NCI-H1930 (cell line): ENCODE results near the gene MMP23B.

Experiments
- DNase-seq, 2 experiments: peaks; one replicate each; lab custom pipeline; 2025; lab: John Stamatoyannopoulos, UW

The MMP23B gene

GRCh38 chr1:1620433-1621139 lies 11.4 kb upstream of the MMP23B start:
- no peak for DNase-seq

DNA sequence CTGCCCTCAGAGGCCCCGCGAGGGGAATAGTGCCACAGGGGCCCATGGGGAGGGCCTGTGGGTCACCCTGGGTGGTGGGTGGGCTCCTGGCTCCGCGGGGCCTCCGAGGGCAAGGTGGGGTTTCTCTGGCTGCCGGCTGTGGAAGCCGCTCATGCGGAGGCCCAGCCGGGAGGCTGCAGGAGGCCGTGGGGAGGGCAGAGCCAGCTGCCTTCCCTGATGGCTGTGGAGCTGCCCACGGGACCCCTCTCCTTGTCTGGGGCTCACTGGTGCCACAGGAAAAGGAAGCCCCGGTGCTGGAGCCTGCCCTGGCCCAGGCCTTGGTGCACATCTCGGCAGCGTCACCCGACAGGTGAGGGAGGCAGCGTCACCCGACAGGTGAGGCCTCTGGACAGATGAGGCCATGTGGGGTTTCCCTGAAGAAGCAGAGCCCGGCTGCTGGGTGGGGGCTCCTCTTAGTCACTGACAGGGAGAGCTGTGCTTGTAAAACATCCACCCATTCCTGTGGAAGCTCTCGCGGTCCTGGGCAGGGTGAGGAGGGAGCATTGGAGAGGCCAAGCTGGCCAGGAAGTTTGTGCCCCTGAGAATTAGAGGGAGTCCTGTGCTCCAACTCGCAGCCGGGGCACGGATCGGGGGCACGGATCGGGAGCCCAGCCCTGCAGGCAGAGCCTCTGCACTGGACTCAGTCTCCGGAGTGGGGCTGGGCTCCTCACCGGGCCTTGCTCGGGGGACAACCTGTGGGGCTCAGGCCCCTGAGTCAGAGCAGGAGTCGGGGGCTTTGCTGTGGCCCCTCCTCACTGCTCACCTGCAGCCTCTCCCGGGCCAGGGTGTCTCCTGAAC lies 10.6 kb upstream of the MMP23B start:
- DNase-seq = no peak

DNA sequence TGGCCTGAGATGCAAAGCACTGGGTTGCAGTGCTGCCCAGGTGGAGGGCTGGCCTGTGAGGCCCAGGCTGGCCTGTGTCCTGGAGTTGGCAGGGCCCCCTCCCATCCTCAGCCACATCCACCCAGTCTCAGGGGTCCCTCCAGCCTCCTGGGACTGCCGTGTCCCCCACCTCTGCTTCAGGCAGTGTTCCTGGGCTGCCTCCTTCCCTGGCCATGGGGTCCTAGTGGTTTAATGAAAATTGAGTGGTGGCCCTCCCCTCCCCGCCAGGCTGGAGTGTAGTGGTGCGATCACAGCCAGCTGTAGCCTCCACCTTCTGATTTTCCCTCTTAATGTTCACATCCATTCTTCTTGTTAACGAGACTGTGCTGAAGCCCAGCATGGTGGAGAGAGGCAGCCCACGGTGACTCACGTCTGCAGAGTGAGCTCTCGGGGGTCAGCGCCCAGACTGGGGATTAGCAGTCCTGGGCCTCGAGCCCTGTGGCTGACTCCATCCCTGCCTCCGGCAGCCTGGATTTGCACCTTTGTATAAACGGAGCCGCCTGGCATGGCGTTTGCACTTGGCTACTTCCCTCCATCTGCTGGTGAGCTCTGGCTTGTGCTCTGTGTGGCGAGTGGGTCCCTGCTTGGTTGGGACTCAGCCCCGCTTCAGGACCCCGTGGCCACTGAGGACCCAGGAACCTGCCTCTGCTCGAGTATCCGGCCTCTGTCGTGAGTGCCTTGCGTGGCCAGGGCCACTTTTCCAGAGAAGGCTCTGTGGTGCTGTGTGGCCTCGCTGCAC lies 9.8 kb upstream of the MMP23B start:
- no peak for DNase-seq

GRCh38 chr1:1622788-1623094 lies 9.2 kb upstream of the MMP23B start:
- DNase-seq = no peak

GRCh38 chr1:1623181-1623630 lies 8.8 kb upstream of the MMP23B start:
- DNase-seq = no peak

GRCh38 chr1:1623631-1624442 lies 8.1 kb upstream of the MMP23B start:
- DNase-seq = no peak

DNA sequence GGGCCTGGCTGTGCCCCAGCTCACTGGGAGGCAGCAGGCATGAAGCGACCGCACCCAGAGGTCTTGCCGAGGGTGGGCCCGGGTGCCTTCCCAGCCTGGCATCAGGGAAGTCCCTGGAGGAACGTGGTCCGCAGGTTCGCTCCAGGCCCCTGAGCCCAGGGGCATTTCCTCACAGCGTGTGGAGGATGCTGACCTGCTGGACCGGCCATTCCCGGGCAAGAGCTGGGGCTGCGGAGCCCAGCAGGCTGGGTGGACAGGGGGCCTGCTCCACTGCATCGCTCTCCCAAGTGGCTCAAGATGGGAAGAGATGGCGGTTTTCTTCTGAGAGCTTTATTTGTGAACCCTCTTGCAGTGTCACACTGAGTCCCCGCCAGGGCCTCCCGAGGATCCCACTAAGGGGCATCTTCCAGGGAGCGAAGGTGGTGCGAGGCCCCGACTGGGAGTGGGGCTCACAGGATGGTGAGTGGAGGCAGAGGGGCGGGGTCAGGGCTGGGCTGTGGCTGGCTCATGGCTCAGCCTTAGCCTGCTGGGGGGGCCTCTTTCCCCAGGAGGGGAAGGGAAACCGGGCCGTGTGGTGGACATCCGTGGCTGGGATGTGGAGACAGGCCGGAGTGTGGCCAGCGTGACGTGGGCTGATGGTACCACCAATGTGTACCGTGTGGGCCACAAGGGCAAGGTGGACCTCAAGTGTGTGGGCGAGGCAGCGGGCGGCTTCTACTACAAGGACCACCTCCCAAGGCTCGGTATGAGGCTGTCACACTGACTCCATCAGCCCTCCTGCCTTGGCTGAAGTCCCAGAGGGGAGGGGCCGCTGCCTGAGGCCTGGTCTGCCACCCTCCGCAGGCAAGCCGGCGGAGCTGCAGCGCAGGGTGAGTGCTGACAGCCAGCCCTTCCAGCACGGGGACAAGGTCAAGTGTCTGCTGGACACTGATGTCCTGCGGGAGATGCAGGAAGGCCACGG lies 7.2 kb upstream of the MMP23B start:
- no peak for DNase-seq

DNA sequence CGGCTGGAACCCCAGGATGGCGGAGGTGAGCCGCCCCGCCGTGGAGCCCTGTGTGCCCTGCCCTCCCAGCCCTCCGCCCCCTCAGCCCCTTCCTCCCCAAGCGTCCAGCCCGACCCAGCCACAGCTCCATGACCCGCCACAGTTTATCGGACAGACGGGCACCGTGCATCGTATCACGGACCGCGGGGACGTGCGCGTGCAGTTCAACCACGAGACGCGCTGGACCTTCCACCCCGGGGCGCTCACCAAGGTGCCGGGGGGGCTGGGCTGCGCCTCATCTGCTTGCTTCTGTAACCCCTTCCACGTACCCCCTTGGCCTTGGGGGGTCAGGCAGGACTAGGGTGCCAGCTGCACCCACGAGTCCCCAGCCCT lies 6.6 kb upstream of the MMP23B start:
- DNase-seq = no peak

DNA sequence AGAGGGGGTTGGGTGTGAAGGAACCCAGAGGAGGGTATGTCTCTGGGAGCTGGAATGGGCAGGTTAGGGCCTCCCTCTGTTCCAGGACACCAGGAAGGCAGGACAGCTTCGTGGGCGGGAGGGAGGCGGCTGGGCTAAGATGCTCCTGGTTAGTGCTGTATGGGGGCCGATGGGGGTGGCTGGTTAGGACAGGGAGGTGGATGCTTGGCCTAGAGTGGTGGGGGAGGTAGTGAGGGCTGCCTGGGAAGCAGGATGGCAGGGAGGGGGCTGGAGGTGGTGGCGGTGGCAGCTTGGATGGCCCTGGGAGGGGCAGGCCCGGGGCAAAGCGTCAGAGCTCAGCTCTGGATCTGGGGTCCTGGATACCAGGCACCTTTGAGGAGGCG lies 6.2 kb upstream of the MMP23B start:
- DNase-seq = no peak

DNA sequence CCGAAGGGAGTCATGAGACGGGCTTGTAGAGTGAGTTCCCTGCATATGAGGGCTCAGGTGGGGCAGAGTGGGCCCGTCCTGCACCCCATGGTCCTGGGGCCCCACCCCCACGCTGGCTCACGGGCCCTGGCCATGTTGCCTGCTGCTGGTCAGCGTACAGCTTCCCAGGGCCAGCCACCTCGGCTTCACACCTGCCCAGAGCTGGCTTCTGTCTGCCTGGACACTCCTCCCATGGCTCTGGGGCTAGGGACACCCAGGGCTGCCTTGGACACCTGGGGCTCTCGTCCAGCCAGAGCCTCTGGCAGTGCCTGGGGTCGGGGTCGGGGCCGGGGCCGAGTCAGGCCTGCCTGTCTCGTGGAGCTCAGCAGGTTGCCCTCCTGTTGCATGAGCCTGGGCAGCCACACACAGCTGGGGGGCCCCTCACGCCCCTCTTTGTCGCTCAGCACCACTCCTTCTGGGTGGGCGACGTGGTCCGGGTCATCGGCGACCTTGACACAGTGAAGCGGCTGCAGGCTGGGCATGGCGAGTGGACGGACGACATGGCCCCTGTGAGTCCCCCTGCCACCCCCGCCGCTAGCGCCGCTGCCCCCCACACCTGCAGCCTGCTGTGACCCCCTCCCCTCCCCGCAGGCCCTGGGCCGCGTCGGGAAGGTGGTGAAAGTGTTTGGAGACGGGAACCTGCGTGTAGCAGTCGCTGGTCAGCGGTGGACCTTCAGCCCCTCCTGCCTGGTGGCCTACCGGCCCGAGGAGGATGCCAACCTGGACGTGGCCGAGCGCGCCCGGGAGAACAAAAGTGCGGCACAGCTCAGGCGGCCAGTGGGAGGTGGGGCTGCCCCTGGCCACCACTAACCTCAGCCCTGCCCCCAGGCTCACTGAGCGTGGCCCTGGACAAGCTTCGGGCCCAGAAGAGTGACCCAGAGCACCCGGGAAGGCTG lies 5.5 kb upstream of the MMP23B start:
- DNase-seq = no peak

DNA sequence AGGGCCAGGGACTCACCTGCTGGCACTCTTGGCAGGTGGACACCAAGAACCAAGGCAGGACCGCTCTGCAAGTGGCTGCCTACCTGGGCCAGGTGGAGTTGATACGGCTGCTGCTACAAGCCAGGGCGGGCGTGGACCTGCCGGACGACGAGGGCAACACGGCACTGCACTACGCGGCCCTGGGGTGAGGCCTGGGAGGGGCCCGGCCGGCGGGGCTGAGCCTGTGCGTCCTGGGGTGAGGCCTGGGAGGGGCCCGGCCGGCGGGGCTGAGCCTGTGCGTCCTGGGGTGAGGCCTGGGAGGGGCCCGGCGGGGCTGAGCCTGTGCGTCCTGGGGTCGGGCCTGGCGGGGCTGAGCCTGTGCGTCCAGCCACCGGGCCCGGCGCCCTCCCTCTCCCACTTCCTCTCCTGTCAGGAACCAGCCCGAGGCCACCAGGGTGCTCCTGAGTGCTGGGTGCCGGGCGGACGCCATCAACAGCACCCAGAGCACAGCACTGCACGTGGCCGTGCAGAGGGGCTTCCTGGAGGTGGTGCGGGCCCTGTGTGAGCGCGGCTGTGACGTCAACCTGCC lies 4.6 kb upstream of the MMP23B start:
- DNase-seq = no peak

- DNase-seq = no peak
Measured at GRCh38 chr1:1627829-1628753, 3.9 kb upstream of the MMP23B start.

GRCh38 chr1:1628754-1629429 lies 3.1 kb upstream of the MMP23B start:
- DNase-seq = no peak

DNA sequence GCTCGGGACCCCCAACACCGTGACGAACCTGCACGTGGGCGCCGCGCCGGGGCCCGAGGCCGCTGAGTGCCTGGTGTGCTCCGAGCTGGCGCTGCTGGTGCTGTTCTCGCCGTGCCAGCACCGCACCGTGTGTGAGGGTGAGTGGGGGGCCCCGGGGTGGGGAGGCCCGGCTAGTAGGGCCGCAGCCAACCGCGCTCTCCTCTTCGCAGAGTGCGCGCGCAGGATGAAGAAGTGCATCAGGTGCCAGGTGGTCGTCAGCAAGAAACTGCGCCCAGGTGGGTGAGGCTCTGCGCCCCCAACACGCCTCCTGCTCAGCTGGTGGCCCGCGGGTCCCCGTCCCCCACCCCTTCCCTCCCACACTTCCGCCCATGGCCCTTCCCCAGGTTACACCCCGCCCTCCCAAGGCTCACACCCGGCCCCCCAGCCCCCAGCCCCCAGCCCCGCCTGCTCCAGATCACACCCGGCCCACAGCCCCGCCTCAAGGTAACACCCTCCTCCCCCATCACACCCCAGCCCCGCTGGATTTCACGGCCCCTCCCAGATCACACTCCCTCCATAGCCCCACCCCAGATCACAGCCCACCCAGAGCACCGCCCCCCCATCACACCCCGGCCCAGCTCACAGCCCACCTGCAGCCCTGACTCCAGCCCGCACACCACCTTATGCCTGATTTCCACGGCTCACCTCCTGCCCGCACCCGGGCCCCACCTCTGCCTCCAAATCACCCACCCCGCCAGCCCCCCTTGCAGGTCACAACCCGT lies 2.4 kb upstream of the MMP23B start:
- no peak for DNase-seq

DNA sequence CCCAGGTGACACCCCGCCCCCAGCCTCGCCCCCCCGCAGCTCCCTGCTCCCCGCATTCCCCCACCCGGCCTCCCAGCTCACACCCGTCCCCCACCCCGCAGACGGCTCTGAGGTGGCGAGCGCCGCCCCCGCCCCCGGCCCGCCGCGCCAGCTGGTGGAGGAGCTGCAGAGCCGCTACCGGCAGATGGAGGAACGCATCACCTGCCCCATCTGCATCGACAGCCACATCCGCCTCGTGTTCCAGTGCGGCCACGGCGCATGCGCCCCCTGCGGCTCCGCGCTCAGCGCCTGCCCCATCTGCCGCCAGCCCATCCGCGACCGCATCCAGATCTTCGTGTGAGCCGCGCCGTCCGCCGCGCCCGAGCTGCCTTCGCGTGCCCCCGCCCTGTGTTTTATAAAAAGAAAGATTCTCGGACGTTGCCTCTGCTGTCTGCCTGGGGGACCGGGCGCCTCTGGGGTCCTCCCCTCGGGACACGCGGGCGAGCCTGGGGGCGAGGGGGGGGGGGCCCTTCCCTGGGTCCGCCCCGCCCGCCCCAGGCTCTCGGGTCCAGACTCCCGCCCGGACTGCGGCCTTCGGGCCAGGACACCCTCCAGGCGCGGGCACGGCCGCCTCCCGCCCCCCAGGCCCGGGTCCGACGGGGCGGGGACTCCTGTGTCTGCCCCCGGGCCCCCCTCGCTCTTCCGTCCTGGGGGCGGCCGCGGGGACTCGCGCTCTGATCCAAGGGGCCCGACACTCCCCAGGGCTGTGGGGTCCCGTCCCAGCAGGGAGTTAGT lies 1.6 kb upstream of the MMP23B start:
- peak; percentile 87 to 88 for DNase-seq
